Activated T-helper 17 cell treated with anti-CD3 and anti-CD28 coated beads, Interleukin-2, amount 50 U/mL, for 72 hours (primary cell): ENCODE measurements around the gene LYRM4. TPM values are rescaled to one million over a fixed set of nuclear protein-coding genes. Genes with fewer than 3 reads are reported as not detected.

ENCODE experiments used
- ATAC-seq: fragments of 150-1000 bp; cut with Tn5 transposase; replicated peaks from 2 replicates; pipeline ENCODE4 v1.10.0; 2021; ENCODE audit warnings: mild to moderate bottlenecking, moderate library complexity
- H3K27ac Mint-ChIP-seq: one replicate; pipeline ENCODE4 v1.8.0; 2022; ENCODE audit warnings: mixed read lengths
- H3K27me3 Mint-ChIP-seq: one replicate; pipeline ENCODE4 v1.8.0; 2022; ENCODE audit warnings: mixed read lengths
- H3K36me3 Mint-ChIP-seq: one replicate; pipeline ENCODE4 v1.8.0; 2022; ENCODE audit warnings: low read depth, mild to moderate bottlenecking, mixed read lengths
- H3K4me1 Mint-ChIP-seq: one replicate; pipeline ENCODE4 v1.8.0; 2022; ENCODE audit warnings: mixed read lengths
- H3K4me3 Mint-ChIP-seq: one replicate; pipeline ENCODE4 v1.8.0; 2022; ENCODE audit warnings: mild to moderate bottlenecking, mixed read lengths
- H3K9me3 Mint-ChIP-seq: one replicate; pipeline ENCODE4 v1.8.0; 2022; ENCODE audit warnings: mixed read lengths
- total RNA-seq, 2 donors: library from RNA; stranded (reverse); gene quantifications; one replicate each; pipeline ENCODE4 v1.2.3, GENCODE V29; 2022

The LYRM4 gene
- total RNA-seq, 2 donors from 2014 or later = 34.0 to 64.2 TPM

DNA sequence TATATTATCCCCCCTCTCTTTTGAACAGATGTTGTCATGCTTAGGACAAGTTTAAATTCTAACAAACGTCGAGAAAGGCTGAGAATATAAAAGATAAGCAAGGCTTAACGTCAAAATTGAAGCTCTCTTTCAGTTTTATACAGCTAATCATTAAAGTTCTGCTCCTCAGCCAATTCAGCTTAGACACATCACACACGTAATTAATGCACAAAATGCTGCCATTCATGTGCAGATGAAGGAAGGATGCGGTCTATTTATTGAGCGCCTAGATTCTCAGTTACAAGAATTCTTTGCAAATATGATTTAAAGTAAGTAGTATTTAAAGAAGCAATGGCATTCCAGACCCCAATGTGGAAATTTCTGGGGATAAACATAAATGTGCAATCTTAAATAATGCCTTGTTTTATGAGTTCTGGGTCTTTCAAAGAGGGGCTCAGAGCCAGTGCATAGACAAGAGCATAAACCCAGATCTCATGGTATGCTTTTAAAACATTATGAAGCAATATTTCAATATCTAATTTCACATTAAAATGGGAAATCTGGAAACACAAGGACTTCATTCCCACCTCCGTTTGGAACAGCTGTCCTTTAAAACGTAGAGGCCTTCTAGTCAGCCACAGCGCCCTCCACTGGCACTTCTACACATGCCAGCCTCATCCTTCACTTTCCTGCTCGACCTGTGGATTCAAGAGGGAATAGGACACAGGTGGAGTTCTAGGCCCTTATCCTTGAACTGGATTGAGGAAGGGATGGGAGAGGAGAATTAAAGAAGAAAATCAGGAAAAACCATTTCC is 85.8 kb downstream of the LYRM4 start:
- no peaks in the 10 kb centered on the region for H3K27me3 Mint-ChIP-seq
- H3K4me3 Mint-ChIP-seq = peak overlapping the region; percentile 67
- H3K27ac Mint-ChIP-seq = peak overlapping the region; percentile 85
- no peaks in the 10 kb centered on the region for H3K9me3 Mint-ChIP-seq
- H3K36me3 Mint-ChIP-seq = no peaks in the 10 kb centered on the region
- ATAC-seq = no peak
- peaks cover 22% of the 10 kb centered on the region for H3K4me1 Mint-ChIP-seq

DNA sequence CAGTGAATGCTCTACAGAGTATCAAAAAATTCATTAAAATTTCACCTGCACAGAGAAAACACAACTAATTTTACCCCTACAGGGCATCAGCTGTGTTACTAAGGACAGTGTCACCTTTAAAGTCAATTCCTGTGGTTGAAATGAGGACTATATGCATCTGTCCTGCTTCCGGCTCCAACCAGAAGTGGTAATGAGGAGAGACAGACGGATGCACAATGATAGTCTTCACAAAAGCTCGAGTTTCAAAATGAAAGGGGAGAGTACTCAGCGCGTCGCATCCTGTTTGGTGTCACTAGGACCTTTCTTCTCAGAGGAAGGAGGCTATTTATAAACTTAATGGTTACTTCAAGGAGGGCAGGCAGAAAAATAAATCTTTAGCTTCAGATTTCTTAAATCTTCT is 86.5 kb downstream of the LYRM4 start:
- H3K27ac Mint-ChIP-seq = peak overlapping the region; percentile 85
- H3K27me3 Mint-ChIP-seq = no peaks in the 10 kb centered on the region
- peak; percentile 99 for ATAC-seq
- H3K9me3 Mint-ChIP-seq = no peaks in the 10 kb centered on the region
- peaks cover 22% of the 10 kb centered on the region for H3K4me1 Mint-ChIP-seq
- H3K36me3 Mint-ChIP-seq = no peaks in the 10 kb centered on the region
- H3K4me3 Mint-ChIP-seq = peak overlapping the region; percentile 67

DNA sequence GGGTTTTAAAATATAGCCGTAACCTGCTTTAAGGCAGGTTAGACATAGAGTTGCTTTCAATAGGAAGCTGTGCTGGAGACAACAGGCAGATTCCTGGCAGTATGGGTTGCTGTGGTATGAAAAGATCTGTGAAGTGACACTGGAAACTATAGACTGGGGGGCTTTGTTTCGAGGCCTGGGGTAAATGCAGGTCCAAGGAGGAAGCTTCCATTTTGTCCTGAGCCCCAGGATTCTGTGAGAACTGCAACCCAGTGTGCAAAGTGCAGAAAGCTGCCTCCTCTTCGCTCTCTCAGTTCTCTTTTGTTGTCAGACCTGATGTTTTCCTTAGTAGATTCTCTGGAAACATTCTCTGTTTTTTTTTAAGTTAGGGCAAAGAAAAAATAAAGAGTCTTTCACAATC is 86.9 kb downstream of the LYRM4 start:
- no peaks in the 10 kb centered on the region for H3K27me3 Mint-ChIP-seq
- H3K36me3 Mint-ChIP-seq = no peaks in the 10 kb centered on the region
- peaks cover 22% of the 10 kb centered on the region for H3K4me1 Mint-ChIP-seq
- peak overlapping the region; percentile 67 for H3K4me3 Mint-ChIP-seq
- H3K9me3 Mint-ChIP-seq = no peaks in the 10 kb centered on the region
- peak; percentile 7 for ATAC-seq
- peak overlapping the region; percentile 85 for H3K27ac Mint-ChIP-seq

DNA sequence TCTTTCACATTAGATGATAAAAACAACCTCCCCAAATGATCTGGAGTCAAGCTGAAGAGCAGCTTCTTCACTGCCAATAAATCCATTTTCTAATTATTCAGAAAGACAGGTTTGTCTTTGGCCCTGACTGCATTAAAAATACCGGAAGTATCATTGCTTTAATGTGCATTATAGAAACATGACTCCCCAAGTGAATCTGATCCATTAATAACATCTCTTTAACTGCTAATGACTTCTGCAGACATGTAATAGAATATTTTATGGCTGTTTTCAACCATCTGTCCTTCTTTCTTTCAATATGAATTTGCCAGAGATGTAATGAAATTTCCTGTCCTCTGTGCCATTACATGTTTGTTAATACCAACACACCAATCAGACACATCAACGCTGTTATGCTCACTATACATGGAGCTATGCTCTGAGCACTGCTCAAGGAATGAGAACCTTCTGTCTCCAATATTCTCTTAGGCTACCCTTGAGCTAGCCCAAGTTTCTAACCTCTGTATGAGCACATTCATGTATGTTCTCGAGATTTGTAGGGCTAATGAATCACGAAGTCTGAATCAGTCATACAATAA is 87.8 kb downstream of the LYRM4 start:
- H3K4me3 Mint-ChIP-seq = peak overlapping the region; percentile 67
- no peaks in the 10 kb centered on the region for H3K9me3 Mint-ChIP-seq
- H3K27me3 Mint-ChIP-seq = no peaks in the 10 kb centered on the region
- H3K36me3 Mint-ChIP-seq = no peaks in the 10 kb centered on the region
- H3K27ac Mint-ChIP-seq = peak overlapping the region; percentile 85
- peaks cover 22% of the 10 kb centered on the region for H3K4me1 Mint-ChIP-seq
- no peak for ATAC-seq

DNA sequence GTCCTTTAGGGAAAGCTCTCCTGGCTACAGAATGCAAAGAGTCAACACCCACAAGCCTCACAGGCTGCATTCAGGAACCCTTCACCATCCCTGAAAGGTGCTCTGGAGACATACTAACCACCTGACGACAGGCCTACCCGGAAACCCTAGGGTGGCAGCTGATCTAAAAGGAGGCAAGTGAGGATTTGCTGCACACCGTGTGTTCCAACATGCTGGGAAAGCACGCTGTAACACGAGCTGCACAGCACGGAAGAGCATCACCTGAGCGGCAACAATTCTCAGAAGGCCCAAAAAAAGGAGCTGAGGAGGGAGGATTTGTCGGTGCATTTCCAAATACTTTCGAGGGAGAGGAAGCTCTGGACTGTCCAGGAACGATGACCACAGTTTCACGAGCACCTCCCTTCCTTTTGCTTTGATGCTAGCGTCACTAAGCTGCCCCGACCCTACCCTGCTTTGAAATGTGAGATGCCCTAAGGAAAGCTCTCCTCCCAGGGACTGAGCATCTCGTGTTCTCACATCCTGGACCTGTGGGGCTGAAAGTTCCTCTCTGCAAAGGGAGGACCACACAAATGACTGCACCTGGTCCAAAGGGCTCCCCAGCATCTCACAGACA is 88.6 kb downstream of the LYRM4 start:
- Mint-ChIP-seq H3K36me3 (no peaks in the 10 kb centered on the region), H3K4me1 (peaks cover 22% of the 10 kb centered on the region), H3K4me3 (no peak overlapping the region), H3K27ac (no peak overlapping the region), H3K27me3 (no peaks in the 10 kb centered on the region), H3K9me3 (no peaks in the 10 kb centered on the region)
- ATAC-seq = no peak

DNA sequence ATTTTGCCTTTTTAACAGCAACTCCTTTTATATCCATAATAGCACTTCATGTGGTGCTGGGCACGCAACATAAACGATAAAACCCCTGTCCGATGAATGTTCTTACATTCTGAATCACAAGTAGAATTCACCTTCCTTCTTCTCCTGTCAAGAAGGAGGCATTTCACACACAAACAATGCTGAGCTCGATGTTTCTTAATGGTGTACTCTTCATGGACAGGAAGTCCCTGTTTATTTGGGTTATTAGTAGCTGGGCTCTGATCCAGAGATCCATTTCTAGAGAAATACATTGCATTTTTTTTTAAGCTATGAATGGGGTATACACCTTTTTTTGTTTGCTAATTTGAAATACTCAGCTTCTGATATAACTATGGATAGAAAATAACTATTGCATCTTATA is 93.2 kb downstream of the LYRM4 start:
- no peak for ATAC-seq
- Mint-ChIP-seq H3K4me1 (no peaks in the 10 kb centered on the region), H3K36me3 (no peaks in the 10 kb centered on the region), H3K9me3 (no peaks in the 10 kb centered on the region), H3K4me3 (no peak overlapping the region), H3K27ac (no peak overlapping the region), H3K27me3 (no peaks in the 10 kb centered on the region)

DNA sequence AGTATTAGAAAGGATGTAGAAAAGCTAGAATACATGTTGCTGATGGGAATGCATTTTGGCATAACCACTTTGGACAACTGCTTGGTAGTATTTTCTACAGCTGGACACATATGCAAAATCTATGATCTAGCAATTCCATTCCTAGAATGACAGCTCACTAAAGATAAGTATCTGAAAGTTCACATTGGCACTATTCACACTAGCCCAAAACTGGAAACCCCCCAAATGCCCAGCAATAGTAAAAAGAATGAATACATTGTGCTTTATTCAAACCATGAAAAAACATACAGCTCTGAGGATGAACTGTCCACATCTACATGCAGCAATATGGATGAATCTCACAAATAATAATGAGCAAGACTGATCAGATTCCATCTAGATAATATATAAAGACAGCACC is 96.7 kb downstream of the LYRM4 start:
- no peaks in the 10 kb centered on the region for H3K4me1 Mint-ChIP-seq
- no peak overlapping the region for H3K4me3 Mint-ChIP-seq
- H3K27me3 Mint-ChIP-seq = no peaks in the 10 kb centered on the region
- no peaks in the 10 kb centered on the region for H3K9me3 Mint-ChIP-seq
- H3K27ac Mint-ChIP-seq = no peak overlapping the region
- ATAC-seq = no peak
- H3K36me3 Mint-ChIP-seq = no peaks in the 10 kb centered on the region

DNA sequence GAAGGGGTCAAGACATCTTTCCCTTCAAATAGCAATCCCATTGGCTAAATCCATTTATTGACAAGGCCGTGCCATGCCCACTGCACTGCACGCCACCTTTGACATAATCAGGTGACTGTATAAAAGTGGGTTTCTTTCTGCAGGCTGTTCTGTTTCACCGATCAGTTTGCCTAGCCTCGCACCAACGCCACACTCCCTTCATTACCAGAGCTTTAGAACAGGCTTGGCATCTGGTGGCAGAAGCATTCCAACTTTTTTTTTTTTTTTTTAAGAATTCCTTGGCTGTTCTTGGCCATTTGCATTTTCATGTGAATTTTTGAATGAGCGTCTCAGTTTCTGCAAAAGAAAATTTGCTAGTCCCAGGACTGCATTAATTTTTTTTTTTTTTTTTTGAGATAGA is 97.5 kb downstream of the LYRM4 start:
- Mint-ChIP-seq H3K27ac (no peak overlapping the region), H3K27me3 (no peaks in the 10 kb centered on the region), H3K4me1 (no peaks in the 10 kb centered on the region), H3K9me3 (no peaks in the 10 kb centered on the region), H3K36me3 (no peaks in the 10 kb centered on the region), H3K4me3 (no peak overlapping the region)
- ATAC-seq = no peak

DNA sequence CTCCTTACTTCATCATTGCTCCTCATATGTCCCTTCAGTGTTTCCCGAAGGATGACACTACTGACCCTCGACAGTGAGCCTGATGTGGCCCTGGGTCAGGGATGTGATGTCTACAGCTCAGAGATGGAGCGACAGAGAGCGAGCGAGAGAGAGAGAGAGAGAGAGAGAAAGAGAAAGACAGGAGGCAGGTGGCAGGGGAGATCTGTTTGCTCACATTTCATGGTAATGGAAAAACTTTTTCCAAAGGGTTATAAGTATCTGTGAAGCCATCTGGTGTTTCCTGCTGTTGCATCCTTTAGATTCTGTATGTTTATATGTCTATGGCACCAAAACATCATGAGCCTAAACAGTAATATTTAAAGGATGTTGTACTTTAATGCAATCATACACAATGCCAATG is 98.4 kb downstream of the LYRM4 start:
- no peaks in the 10 kb centered on the region for H3K4me1 Mint-ChIP-seq
- H3K36me3 Mint-ChIP-seq = no peaks in the 10 kb centered on the region
- no peak overlapping the region for H3K27ac Mint-ChIP-seq
- no peak for ATAC-seq
- H3K27me3 Mint-ChIP-seq = no peaks in the 10 kb centered on the region
- no peak overlapping the region for H3K4me3 Mint-ChIP-seq
- no peaks in the 10 kb centered on the region for H3K9me3 Mint-ChIP-seq

DNA sequence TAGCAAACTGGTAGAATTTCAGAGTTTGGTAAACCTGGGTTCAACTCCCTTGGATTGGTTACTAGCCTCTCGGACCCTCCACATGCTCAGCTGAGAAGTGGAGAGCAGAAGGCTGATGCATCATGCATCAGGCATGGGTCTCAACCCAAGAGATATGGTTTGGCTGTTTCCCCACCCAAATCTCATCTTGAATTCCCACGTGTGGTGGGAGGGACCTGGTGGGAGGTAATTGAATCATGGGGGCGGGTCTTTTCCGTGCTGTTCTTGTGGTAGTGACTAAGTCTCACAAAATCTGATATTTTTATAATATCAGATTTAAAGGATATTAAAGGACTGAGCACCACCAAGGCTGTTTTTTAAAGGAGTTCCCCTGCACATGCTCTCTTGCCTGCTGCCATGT is 100.5 kb downstream of the LYRM4 start:
- no peak for ATAC-seq
- Mint-ChIP-seq H3K4me1 (no peaks in the 10 kb centered on the region), H3K9me3 (no peaks in the 10 kb centered on the region), H3K27ac (no peak overlapping the region), H3K27me3 (no peaks in the 10 kb centered on the region), H3K36me3 (no peaks in the 10 kb centered on the region), H3K4me3 (no peak overlapping the region)

DNA sequence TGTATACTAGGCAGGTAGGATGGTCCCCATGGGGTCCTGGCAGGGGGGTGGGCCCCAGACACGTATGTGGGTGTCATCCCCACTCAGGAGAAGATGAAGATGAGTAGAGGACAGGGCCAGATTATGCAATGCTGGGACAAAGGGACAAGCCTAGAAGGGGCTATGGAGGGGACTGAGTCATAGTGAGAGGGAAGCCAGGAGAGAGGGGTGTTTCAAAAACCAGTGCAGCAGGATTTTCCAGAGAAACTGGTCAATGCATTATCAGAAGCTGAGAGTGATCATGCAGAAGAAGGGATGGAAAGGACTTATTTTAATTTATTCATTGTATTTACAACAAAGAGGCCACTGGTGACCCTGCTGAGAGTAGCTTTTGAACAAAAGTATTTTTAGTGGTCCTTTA is 101.6 kb downstream of the LYRM4 start:
- no peak overlapping the region for H3K27ac Mint-ChIP-seq
- H3K9me3 Mint-ChIP-seq = no peaks in the 10 kb centered on the region
- no peaks in the 10 kb centered on the region for H3K27me3 Mint-ChIP-seq
- no peak for ATAC-seq
- H3K4me3 Mint-ChIP-seq = no peak overlapping the region
- H3K36me3 Mint-ChIP-seq = no peaks in the 10 kb centered on the region
- no peaks in the 10 kb centered on the region for H3K4me1 Mint-ChIP-seq

DNA sequence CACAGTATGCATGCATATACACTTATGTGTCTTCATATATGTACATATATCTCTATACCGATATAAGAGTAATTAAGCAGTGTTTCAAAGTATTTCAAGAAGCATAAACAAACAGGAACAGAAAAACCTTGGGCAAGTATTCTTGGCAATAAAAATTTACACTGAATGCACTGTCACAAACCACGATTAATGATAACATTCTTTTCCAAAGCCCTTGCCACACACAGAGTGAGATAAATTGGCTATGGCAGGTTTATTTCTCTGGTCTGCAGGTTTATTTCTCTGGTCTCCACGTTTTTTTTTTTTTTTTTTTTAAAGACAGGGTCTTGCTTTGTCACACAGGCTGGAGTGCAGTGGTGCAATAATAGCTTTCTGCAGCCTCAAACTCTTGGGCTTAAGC is 102.6 kb downstream of the LYRM4 start:
- Mint-ChIP-seq H3K27ac (no peak overlapping the region), H3K9me3 (no peaks in the 10 kb centered on the region), H3K4me3 (no peak overlapping the region), H3K4me1 (no peaks in the 10 kb centered on the region), H3K36me3 (no peaks in the 10 kb centered on the region), H3K27me3 (no peaks in the 10 kb centered on the region)
- no peak for ATAC-seq

DNA sequence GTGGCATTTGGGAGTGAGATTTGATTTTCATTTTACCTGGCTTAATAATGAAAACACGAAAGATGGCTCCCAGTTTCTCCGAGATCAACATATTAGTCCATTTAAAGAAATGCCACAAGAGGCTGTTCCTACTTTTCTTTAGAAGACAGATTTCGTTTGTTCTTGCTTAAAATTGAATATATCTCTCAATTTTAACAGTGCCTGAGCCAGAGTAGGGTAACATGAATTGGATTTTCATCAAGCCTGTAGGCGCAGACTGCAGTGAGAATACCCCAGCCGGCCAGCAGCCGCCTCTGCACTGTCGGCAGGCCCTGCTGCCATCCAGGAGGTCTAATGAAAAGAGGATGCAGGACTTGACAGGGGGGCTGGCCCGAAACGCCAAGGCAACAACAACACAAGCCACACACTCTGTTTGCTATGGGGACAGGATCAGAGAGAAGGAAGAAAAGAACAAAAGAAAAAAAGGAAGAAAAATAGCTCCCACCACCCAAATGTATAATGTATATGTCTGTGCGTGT is 103.1 kb downstream of the LYRM4 start:
- Mint-ChIP-seq H3K4me1 (no peaks in the 10 kb centered on the region), H3K36me3 (no peaks in the 10 kb centered on the region), H3K27me3 (no peaks in the 10 kb centered on the region), H3K4me3 (no peak overlapping the region), H3K9me3 (no peaks in the 10 kb centered on the region), H3K27ac (no peak overlapping the region)
- no peak for ATAC-seq

DNA sequence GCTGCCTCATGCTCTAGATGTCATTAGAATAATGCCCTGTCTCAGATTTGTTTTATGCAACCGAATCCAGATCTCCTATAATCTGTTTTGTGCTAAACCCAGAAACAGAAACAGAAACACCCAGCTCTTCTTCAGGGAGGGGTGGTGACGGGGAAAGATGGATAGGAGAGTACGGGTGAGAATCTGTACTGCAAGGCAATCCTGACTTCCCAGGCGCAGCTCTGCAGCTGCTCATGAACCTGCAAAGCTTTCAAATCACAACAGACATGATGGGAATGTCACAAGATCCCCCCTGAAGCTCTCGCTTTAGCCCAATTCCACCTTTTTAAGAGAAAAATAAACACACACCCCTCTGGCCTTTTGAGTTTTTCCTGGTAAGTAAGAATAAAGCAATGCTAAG is 104.1 kb downstream of the LYRM4 start:
- Mint-ChIP-seq H3K36me3 (no peaks in the 10 kb centered on the region), H3K27ac (no peak overlapping the region), H3K27me3 (no peaks in the 10 kb centered on the region)

DNA sequence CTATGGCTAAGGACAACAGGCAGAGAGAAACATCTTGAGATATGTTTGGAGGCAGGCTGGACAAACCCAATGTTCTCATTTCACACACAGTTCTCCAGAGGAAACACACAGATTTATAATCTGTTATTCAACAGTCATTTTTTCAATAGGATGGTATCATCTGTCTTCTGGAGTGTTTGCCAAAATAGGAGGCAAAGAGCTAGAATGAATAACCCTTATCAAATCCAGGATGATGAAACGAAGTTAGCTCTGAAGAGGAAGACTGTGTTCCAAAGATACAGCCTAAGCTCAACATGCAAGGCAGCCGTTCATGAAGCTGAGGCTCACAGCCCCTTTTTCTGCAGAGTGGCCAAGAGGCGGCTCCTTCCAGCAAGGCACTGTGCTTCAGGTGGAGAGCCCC is 104.8 kb downstream of the LYRM4 start:
- Mint-ChIP-seq H3K36me3 (no peaks in the 10 kb centered on the region), H3K27ac (no peak overlapping the region), H3K4me3 (no peak overlapping the region), H3K27me3 (no peaks in the 10 kb centered on the region), H3K9me3 (no peaks in the 10 kb centered on the region), H3K4me1 (no peaks in the 10 kb centered on the region)
- ATAC-seq = no peak

More for the DNA sequence above, 104.1 kb downstream of the LYRM4 start:
- Mint-ChIP-seq H3K4me1 (no peaks in the 10 kb centered on the region), H3K9me3 (no peaks in the 10 kb centered on the region), H3K4me3 (no peak overlapping the region)
- ATAC-seq = no peak
